Rectal smooth muscle tissue (tissue), 1 donor: ENCODE results near the gene MAP3K13.
"Not testable (repeated sequence)": the region's sequence is repeated elsewhere in the genome, so short reads cannot be mapped to it uniquely, and the experiment has no call there.

Source experiments
- H3K27ac ChIP-seq: one replicate; pipeline ENCODE4 v1.7.0; 2013; ENCODE audit warnings: low read depth, low read length, inconsistent platforms
- H3K27me3 ChIP-seq: one replicate; pipeline ENCODE4 v1.7.0; 2013; ENCODE audit warnings: low read length; ENCODE audit not compliant: control insufficient read depth, insufficient read depth
- H3K36me3 ChIP-seq: one replicate; pipeline ENCODE4 v1.7.0; 2013; ENCODE audit warnings: low read length; ENCODE audit not compliant: control insufficient read depth, insufficient read depth
- H3K4me1 ChIP-seq: one replicate; pipeline ENCODE4 v1.7.0; 2013; ENCODE audit warnings: low read length; ENCODE audit not compliant: control insufficient read depth, insufficient read depth
- H3K4me3 ChIP-seq: one replicate; pipeline ENCODE4 v1.7.0; 2013; ENCODE audit warnings: low read length
- H3K9ac ChIP-seq: one replicate; pipeline ENCODE4 v1.7.0; 2013; ENCODE audit warnings: low read length

The MAP3K13 gene

DNA sequence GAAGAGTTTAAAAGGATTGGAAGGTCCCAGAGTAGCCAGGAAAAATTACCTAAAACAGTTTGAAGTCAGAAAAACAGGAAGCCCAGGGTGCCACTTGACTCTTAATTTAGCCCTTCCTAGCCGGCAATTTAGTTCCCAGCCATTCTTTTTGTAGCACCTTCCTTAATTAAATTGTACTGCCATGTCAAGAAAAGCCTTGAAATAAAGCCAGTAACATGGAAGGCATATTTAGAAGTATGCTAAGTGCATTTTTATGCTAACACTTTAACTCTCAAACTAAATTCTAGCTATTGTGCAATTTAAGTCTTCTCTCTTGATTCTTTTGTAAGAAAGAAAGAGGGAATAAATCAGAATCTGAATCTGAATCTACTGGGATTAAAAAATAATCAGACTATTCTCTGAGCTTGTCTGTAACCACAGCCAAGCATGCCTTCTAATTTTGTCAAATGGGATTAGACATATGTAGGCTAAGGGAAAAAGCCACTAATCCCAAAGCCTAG lies 43.2 kb downstream of the MAP3K13 start:
- Histone ChIP-seq H3K4me1 (no peaks in the 10 kb centered on the region), H3K36me3 (no peaks in the 10 kb centered on the region), H3K9ac (no peak overlapping the region), H3K27ac (no peak overlapping the region), H3K27me3 (no peaks in the 10 kb centered on the region), H3K4me3 (no peak overlapping the region)

DNA sequence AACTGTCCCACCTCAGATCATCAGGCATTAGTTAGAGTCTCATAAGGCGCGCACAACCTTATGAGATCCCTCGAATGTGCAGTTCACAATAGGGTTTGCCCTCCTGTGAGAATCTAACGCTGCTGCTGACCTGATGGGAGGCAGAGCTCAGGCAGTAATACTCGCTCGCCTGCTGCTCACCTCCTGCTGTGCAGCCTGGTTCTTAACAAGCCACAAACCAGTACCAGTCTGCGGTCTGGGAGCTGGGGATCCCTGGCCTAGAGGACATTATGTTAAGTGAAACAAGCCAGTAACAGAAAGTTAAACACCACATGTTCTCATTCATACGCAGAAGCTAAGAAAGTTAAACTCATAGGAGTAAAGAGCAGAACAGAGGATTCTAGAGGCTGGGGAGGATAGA lies 47.0 kb downstream of the MAP3K13 start:
- Histone ChIP-seq H3K4me3 (no peak overlapping the region), H3K27ac (no peak overlapping the region), H3K36me3 (no peaks in the 10 kb centered on the region), H3K27me3 (no peaks in the 10 kb centered on the region), H3K9ac (no peak overlapping the region), H3K4me1 (no peaks in the 10 kb centered on the region)

DNA sequence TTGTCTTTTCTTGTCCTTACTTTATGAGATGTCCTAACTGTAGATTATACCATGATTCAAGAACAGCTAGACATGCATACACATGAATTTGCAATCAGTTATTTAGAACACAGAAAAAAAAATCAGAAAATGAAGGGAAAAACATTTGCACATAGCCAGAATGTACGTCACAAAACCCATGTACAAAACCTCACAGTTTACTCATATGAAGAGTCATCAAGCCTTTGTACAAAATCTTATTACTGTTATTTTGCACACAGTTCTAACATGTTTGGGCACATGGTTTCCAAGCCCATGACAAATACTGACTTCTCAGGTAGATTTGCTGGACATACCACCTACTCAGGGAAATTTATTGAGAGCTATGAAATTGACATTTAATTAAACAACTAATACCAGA lies 48.2 kb downstream of the MAP3K13 start:
- H3K9ac ChIP-seq, result no peak overlapping the region
- H3K27ac ChIP-seq, result no peak overlapping the region
- no peaks in the 10 kb centered on the region for H3K4me1 ChIP-seq
- H3K36me3 ChIP-seq, result no peaks in the 10 kb centered on the region
- H3K4me3 ChIP-seq, result no peak overlapping the region
- H3K27me3 ChIP-seq, result no peaks in the 10 kb centered on the region

DNA sequence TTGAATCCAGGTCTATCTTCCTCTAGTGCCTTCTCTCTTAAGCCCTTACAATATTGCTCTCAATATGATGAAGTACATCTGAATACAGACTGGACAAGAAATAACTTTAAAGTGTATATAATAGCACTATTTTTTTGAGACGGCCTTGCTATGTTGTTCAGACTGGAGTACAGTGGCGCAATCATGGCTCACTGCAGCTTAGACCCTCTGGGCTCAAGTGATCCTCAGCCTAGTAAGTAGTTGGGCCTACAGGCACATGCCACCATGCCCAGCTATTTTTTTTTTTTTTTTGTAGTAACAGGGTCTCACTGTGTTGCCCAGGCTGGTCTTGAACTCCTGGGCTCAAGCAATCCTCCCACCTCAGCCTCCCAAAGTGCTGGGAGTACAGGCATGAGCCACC lies 53.6 kb downstream of the MAP3K13 start:
- no peaks in the 10 kb centered on the region for H3K4me1 ChIP-seq
- H3K27ac ChIP-seq, result no peak overlapping the region
- no peak overlapping the region for H3K4me3 ChIP-seq
- no peaks in the 10 kb centered on the region for H3K36me3 ChIP-seq
- no peak overlapping the region for H3K9ac ChIP-seq
- H3K27me3 ChIP-seq, result no peaks in the 10 kb centered on the region

DNA sequence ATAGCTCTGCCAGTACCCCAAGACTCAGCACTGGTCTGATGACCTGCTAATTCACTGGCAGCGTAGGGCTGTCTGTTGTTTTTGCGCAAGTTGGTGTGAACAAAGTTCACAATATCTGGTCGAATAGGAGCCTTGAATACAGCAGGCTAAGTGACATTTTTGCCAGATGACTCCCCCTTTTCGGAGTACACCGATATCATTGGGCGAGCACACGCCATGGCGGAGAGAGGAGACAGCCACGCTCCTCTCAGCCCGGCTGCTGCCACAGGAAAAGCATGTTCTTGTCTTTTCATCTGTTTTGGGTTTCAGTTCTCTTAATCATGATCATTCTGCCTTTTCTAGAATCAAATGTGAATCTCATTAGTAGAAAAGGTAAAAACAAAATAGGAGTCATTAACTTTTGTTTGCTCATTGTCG lies 55.6 kb downstream of the MAP3K13 start:
- H3K27me3 ChIP-seq, H3K4me3 ChIP-seq, H3K4me1 ChIP-seq, H3K36me3 ChIP-seq, H3K9ac ChIP-seq, H3K27ac ChIP-seq: not testable (repeated sequence)

DNA sequence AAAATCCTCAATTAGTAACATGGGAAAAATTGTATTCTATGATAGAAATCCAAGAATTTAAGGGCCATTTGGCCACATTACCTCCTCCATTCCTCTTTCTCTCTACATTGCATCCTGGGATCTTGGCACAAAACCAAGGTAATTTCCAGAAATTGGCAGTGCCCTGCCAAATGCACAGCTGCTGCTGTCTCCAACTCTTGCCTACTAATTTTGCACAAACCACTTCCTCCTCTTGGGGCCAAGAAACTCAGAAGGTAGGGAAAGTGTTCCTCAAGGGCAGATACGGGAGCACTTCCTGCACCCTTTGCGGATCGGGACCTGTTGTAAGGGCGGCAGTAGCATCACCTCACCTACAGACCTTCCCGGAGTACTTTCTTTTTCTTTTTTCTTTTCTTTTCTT lies 57.8 kb downstream of the MAP3K13 start:
- Histone ChIP-seq H3K4me3 (no peak overlapping the region), H3K27me3 (no peaks in the 10 kb centered on the region), H3K4me1 (no peaks in the 10 kb centered on the region), H3K9ac (no peak overlapping the region), H3K27ac (no peak overlapping the region), H3K36me3 (no peaks in the 10 kb centered on the region)

DNA sequence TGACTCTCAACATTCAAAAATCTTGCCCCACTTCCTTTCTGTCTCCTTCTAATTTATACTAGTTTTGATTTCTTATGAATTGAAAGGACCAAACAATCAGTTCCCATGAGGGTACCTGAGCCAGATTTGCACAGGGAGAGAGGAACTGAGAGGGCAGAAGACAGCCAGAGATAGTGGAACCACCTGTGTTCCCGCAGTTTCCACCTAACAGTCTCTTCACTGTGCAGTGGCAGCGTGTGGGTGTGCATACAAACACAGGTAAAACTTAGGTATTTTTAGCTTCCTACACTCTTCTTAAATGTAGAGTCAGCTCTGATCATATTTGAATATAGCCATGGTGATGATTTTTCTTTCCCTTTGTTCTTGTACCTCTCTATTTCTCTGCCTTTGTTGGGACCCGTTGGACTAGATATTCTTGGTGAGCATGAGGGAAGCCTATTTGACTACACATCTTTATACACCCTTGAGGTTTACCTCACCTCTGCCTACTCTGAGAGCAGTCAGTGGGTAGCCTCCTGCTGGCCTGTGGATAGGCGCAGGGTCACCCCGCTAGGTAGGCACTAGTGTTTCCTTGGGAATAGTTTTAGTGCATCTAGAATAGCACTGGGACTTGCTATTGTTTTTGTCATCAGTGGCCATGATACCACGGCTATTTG lies 58.8 kb downstream of the MAP3K13 start:
- Histone ChIP-seq H3K27ac (no peak overlapping the region), H3K36me3 (no peaks in the 10 kb centered on the region), H3K27me3 (no peaks in the 10 kb centered on the region), H3K4me3 (no peak overlapping the region), H3K4me1 (no peaks in the 10 kb centered on the region), H3K9ac (no peak overlapping the region)

DNA sequence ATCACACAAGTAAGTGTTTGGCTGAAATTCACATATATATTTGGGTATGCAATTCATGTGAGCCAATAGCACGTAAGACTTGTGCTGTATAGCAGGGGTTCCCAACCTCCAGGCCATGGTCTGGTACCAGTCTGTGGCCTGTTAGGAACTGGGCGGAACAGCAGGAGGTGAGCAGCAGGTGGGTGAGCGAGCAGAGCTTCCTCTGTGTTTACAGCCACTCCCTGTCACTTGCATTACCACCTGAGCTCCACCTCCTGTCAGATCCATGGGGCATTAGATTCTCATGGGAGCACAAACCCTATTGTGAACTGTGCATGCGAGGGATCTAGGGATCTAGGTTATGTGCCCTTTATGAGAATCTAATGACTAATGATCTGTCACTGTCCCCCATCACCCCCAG lies 59.7 kb downstream of the MAP3K13 start:
- no peak overlapping the region for H3K4me3 ChIP-seq
- no peaks in the 10 kb centered on the region for H3K36me3 ChIP-seq
- H3K27me3 ChIP-seq, result no peaks in the 10 kb centered on the region
- no peak overlapping the region for H3K27ac ChIP-seq
- no peaks in the 10 kb centered on the region for H3K4me1 ChIP-seq
- no peak overlapping the region for H3K9ac ChIP-seq

DNA sequence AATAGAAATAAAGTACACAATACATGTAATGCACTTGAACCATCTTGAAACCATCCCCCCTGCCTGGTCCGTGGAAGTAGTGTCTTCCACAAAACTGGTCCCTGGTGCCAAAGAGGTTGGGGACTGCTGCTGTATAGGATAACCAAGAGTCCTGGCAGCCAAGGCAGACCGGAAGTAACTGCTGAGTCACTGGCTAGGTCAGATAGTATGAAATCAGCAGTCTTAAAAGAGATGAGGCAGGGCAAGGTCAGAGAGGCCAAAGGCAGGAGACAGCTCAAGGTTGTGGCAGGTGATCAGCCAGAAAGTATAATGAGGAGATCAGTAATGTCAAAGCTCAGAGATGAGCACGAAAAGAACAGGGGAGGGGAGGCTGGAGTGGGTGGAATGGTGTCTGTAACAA lies 60.2 kb downstream of the MAP3K13 start:
- Histone ChIP-seq H3K27me3 (no peaks in the 10 kb centered on the region), H3K4me3 (no peak overlapping the region), H3K27ac (no peak overlapping the region), H3K36me3 (no peaks in the 10 kb centered on the region), H3K9ac (no peak overlapping the region), H3K4me1 (no peaks in the 10 kb centered on the region)

DNA sequence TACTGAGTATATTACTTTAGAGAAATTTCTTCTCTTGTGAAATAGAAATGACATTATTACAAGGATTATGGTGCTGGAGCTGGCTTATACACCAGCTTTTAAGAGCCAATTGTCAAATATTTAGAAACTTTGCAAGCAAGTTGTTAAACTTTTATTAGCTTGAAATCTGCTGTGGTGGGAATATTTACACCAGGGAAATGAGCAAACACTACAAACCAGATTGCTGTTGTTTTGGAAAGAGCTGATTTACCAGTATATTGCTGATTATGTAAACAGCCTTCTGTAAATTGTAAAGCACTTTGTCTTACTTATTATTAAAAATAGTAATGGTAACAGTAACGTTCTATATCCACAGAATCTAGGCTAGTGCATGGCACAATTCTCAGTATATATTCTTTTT lies 61.5 kb downstream of the MAP3K13 start:
- H3K9ac ChIP-seq, result no peak overlapping the region
- peaks cover 5% of the 10 kb centered on the region for H3K36me3 ChIP-seq
- no peak overlapping the region for H3K4me3 ChIP-seq
- no peaks in the 10 kb centered on the region for H3K4me1 ChIP-seq
- no peak overlapping the region for H3K27ac ChIP-seq
- H3K27me3 ChIP-seq, result no peaks in the 10 kb centered on the region

DNA sequence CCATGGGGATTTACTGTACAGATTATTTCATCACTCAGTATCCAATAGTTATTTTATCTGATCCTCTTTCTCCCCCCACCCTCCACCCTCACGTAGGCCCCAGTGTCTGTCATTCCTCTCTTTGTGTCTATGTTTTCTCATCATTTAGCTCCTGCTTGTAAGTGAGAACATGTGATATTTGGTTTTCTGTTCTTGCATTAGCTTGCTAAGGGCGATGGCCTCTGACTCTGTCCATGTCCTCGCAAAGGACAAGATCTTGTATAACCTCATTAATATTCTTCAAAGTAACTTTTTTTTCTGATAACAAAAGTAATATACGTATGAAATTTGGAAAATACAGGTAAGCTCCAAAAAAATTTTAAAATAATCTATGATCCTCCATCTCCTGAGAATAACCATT lies 67.4 kb downstream of the MAP3K13 start:
- Histone ChIP-seq H3K27me3 (no peaks in the 10 kb centered on the region), H3K9ac (no peak overlapping the region), H3K4me3 (no peak overlapping the region), H3K4me1 (no peaks in the 10 kb centered on the region), H3K27ac (no peak overlapping the region), H3K36me3 (peaks cover 5% of the 10 kb centered on the region)

DNA sequence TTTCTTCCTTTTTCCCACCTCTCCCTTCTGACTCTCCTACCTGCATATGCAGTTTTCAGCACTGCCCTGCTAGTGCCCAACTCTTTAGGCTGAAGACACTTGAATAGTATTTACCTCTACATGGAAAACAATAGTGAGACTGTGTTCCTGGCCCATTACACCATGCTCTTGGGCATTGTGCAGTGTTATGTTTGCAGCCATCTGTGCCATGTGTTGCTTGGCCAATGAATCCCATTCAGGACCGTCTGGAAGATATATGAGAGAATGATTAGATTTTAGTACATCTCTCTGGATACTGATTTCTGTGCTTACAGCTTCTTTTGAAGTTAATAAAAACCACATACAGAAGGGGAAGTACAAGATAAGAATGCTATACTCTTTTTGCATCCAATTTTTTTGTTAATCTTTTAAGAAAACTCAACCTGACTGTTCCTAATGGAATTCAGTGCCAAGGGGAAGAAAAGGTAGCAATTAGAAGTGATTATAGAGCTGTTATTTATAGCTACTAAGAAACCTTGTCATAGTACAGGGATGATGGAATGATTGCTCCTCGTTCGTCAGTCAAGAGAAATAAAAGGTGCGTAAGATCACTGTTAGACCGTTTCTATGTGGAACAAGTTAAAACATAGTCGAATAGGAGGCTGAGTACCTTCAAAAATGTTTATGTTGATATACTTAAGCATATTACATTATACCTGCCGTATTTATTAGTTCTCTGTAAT lies 77.0 kb downstream of the MAP3K13 start:
- Histone ChIP-seq H3K4me3 (no peak overlapping the region), H3K9ac (no peak overlapping the region), H3K4me1 (no peaks in the 10 kb centered on the region), H3K36me3 (no peaks in the 10 kb centered on the region), H3K27me3 (no peaks in the 10 kb centered on the region), H3K27ac (no peak overlapping the region)

DNA sequence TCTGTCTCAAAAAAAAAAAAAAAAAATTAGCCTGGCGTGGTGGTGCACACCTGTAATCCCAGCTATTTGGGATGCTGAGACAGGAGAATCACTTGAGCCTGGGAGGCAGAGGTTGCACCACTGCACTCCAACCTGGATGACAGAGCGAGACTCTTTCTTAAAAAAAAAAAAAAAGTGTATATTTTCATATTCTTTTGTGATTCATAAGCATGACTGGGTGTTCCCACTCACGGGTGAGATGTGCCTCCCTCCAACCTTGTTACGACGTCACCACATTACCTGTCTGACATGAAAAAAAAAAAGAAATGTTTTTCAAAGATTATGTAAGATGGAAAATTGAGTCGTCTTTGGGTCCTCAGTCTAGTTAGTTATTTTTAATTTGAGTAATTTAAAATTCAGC lies 79.1 kb downstream of the MAP3K13 start:
- H3K27me3 ChIP-seq, result no peaks in the 10 kb centered on the region

More for the DNA sequence above, 79.1 kb downstream of the MAP3K13 start:
- H3K27ac ChIP-seq, result no peak overlapping the region
- no peaks in the 10 kb centered on the region for H3K4me1 ChIP-seq
- no peaks in the 10 kb centered on the region for H3K36me3 ChIP-seq
- H3K9ac ChIP-seq, result no peak overlapping the region
- H3K4me3 ChIP-seq, result no peak overlapping the region
